HG03025 (cell line): Measurements from ENCODE around the gene QPCT.
"Not testable (repeated sequence)": the region's sequence is repeated elsewhere in the genome, so short reads cannot be mapped to it uniquely, and the experiment has no call there.

Experiments
- ATAC-seq: cut with Tn5 transposase; IDR thresholded peaks from one replicate; pipeline ENCODE4 v1.9.1; 2021; ENCODE audit warnings: mild to moderate bottlenecking, moderate library complexity; ENCODE audit not compliant: unreplicated experiment, low FRiP score

Gene QPCT

GRCh38 chr2:37357069-37357468 is 12.6 kb downstream of the QPCT start:
- ATAC-seq = no peak

GRCh38 chr2:37357530-37357929 is 13.1 kb downstream of the QPCT start:
- ATAC-seq = no peak

- no peak for ATAC-seq
Observed at GRCh38 chr2:37358466-37358865, 14.0 kb downstream of the QPCT start.

GRCh38 chr2:37361216-37361815 is 16.9 kb downstream of the QPCT start:
- no peak for ATAC-seq

GRCh38 chr2:37361994-37362698 is 17.7 kb downstream of the QPCT start:
- no peak for ATAC-seq

GRCh38 chr2:37364351-37364750 is 19.9 kb downstream of the QPCT start:
- no peak for ATAC-seq

- no peak for ATAC-seq
Observed at GRCh38 chr2:37365669-37366068, 21.2 kb downstream of the QPCT start.

- no peak for ATAC-seq
Observed at GRCh38 chr2:37366773-37367172, 22.3 kb downstream of the QPCT start.

GRCh38 chr2:37367310-37367709 is 22.9 kb downstream of the QPCT start:
- ATAC-seq = no peak

GRCh38 chr2:37367984-37368383 is 23.6 kb downstream of the QPCT start:
- no peak for ATAC-seq

GRCh38 chr2:37370666-37371065 is 26.2 kb downstream of the QPCT start:
- ATAC-seq = no peak

GRCh38 chr2:37372000-37372399 is 27.6 kb downstream of the QPCT start:
- no peak for ATAC-seq

- peak; percentile 34 for ATAC-seq
Observed at GRCh38 chr2:37375741-37376288, 31.4 kb downstream of the QPCT start.

- ATAC-seq = peak; percentile 88
Observed at GRCh38 chr2:37376421-37377186, 32.2 kb downstream of the QPCT start.

GRCh38 chr2:37377187-37377532 is 32.7 kb downstream of the QPCT start:
- no peak for ATAC-seq

GRCh38 chr2:37378411-37378810 is 34.0 kb downstream of the QPCT start:
- no peak for ATAC-seq

- ATAC-seq = no peak
Observed at GRCh38 chr2:37379881-37380296, 35.5 kb downstream of the QPCT start.

GRCh38 chr2:37380787-37381186 is 36.4 kb downstream of the QPCT start:
- not testable (repeated sequence) for ATAC-seq

GRCh38 chr2:37384261-37384660 is 39.8 kb downstream of the QPCT start:
- not testable (repeated sequence) for ATAC-seq

GRCh38 chr2:37387148-37387835 is 42.9 kb downstream of the QPCT start:
- no peak for ATAC-seq

GRCh38 chr2:37388074-37388473 is 43.6 kb downstream of the QPCT start:
- no peak for ATAC-seq
